HL-60 (cell line): Measurements from ENCODE around the gene PEF1.

Source experiments
- DNase-seq, 2 experiments: peaks; one replicate each; pipeline ENCODE4 v3.0.0-alpha.2; 2010 to 2020; ENCODE audit warnings: low read depth in 1 of 2, low spot score in 1 of 2
- H3K27ac ChIP-seq: fragments of 250-450 bp; sonication (Bioruptor Pico); replicated peaks from 2 replicates; pipeline ENCODE4 v1.5.1; 2020; ENCODE audit warnings: mild to moderate bottlenecking, moderate library complexity
- H3K27me3 ChIP-seq: fragments of 250-450 bp; sonication (Bioruptor Pico); 2 replicates; pipeline ENCODE4 v1.5.1; 2021; ENCODE audit warnings: mild to moderate bottlenecking, moderate library complexity; ENCODE audit not compliant: insufficient read depth, poor library complexity, severe bottlenecking
- H3K4me3 ChIP-seq: replicated peaks from 2 replicates; pipeline ENCODE4 v1.5.1; 2011; ENCODE audit warnings: mild to moderate bottlenecking, control low read depth, low read length; ENCODE audit not compliant: insufficient read depth
- CTCF ChIP-seq: IDR thresholded peaks from one replicate; pipeline ENCODE4 v1.5.1; 2011; ENCODE audit warnings: low read length, control low read depth, inconsistent platforms; ENCODE audit not compliant: insufficient read depth
- GABPA ChIP-seq: IDR thresholded peaks from 2 replicates; pipeline ENCODE4 v1.6.1; 2012; ENCODE audit warnings: low read depth
- POLR2AphosphoS5 ChIP-seq: IDR thresholded peaks from 2 replicates; pipeline ENCODE4 v1.6.1; 2012; ENCODE audit warnings: low read depth
- REST ChIP-seq: IDR thresholded peaks from 2 replicates; pipeline ENCODE4 v1.6.1; 2012; ENCODE audit warnings: low read depth; ENCODE audit not compliant: insufficient replicate concordance
- SPI1 ChIP-seq: IDR thresholded peaks from 2 replicates; pipeline ENCODE4 v1.6.1; 2012; ENCODE audit warnings: low read depth, mild to moderate bottlenecking, borderline replicate concordance

The PEF1 gene

GRCh38 chr1:31651089-31651420, 6.4 kb upstream of the PEF1 start:
- no peak overlapping the region for H3K27ac ChIP-seq
- no peak for DNase-seq
- no peak overlapping the region for H3K4me3 ChIP-seq
- TF ChIP-seq CTCF = no peak
- TF ChIP-seq REST = no peak
- TF ChIP-seq POLR2AphosphoS5 = no peak
- TF ChIP-seq GABPA = no peak
- TF ChIP-seq SPI1 = no peak
- H3K27me3 ChIP-seq = no peaks in the 10 kb centered on the region

- no peaks in the 10 kb centered on the region for H3K27me3 ChIP-seq
- H3K27ac ChIP-seq = no peak overlapping the region
- no peak for DNase-seq
- TF ChIP-seq SPI1 (no peak), GABPA (no peak), POLR2AphosphoS5 (no peak), CTCF (no peak), REST (no peak)
- H3K4me3 ChIP-seq = no peak overlapping the region
Measured at GRCh38 chr1:31650161-31651088, 5.7 kb upstream of the PEF1 start.

- no peak overlapping the region for H3K4me3 ChIP-seq
- H3K27me3 ChIP-seq = no peaks in the 10 kb centered on the region
- TF ChIP-seq GABPA (no peak), REST (no peak)
- no peak overlapping the region for H3K27ac ChIP-seq
- DNase-seq = no peak
Measured at GRCh38 chr1:31648641-31649357, 4.1 kb upstream of the PEF1 start.
